Small intestine (tissue), 7 donors: ENCODE data around the gene CNRIP1. TPM values are rescaled to one million over a fixed set of nuclear protein-coding genes. Genes with fewer than 3 reads are reported as not detected.
"Not testable (repeated sequence)": the region's sequence is repeated elsewhere in the genome, so short reads cannot be mapped to it uniquely, and the experiment has no call there.

Experiments used
- DNase-seq, 2 donors: peaks; one replicate each; pipeline versions ENCODE4 v3.0.0 to v3.0.0-alpha.2; 2013
- FAIRE-seq: peaks from 2 replicates; lab custom pipeline; 2012; peaks lifted over from hg19 to GRCh38; lab: Jason Lieb, UNC
- H3K27ac ChIP-seq, 3 donors: one replicate each; pipeline ENCODE4 v1.5.1; 2013; ENCODE audit warnings: low read length in 2 of 3, mild to moderate bottlenecking in 2 of 3, control low read depth in 1 of 3, inconsistent platforms in 1 of 3, low read depth in 1 of 3, moderate library complexity in 1 of 3
- H3K27me3 ChIP-seq, 3 donors: one replicate each; pipeline ENCODE4 v1.6.1; 2013; ENCODE audit warnings: low read length in 3 of 3, inconsistent platforms in 1 of 3; ENCODE audit not compliant: control insufficient read depth in 3 of 3, insufficient read depth in 3 of 3
- H3K36me3 ChIP-seq, 3 donors: one replicate each; pipeline ENCODE4 v1.6.1; 2013; ENCODE audit warnings: low read length in 3 of 3, inconsistent platforms in 1 of 3, low read depth in 1 of 3, mild to moderate bottlenecking in 1 of 3, moderate library complexity in 1 of 3; ENCODE audit not compliant: control insufficient read depth in 3 of 3, insufficient read depth in 2 of 3
- H3K4me1 ChIP-seq, 3 donors: one replicate each; pipeline ENCODE4 v1.6.1; 2013; ENCODE audit warnings: low read length in 2 of 3, inconsistent platforms in 1 of 3, low read depth in 1 of 3, mild to moderate bottlenecking in 1 of 3, moderate library complexity in 1 of 3; ENCODE audit not compliant: control insufficient read depth in 3 of 3, insufficient read depth in 2 of 3
- H3K4me3 ChIP-seq, 3 donors: one replicate each; pipeline ENCODE4 v1.5.1; 2013; ENCODE audit warnings: low read length in 3 of 3, control low read depth in 1 of 3, inconsistent platforms in 1 of 3, low read depth in 1 of 3, mild to moderate bottlenecking in 1 of 3, moderate library complexity in 1 of 3
- H3K9me3 ChIP-seq, 2 donors: one replicate each; pipeline ENCODE4 v1.6.1; 2013; ENCODE audit warnings: low read depth in 1 of 2, low read length in 1 of 2; ENCODE audit not compliant: control insufficient read depth in 2 of 2, insufficient read depth in 1 of 2
- whole genome bisulfite sequencing, 3 donors: extraction: QIAGEN DNeasy Blood & Tissue Kit; methylation state at CpG; one replicate each; pipeline ENCODE4 v1.1.7; 2013; 5-methylcytosine and 5-hydroxymethylcytosine counted together
- polyA plus RNA-seq, 4 donors: library from polyadenylated mRNA; stranded (reverse) in 3 of 4; unstranded in 1 of 4; fragments of 200-250 nt in 3 of 4; fragments of 120-200 nt in 1 of 4; gene quantifications; one replicate each; pipeline versions ENCODE4 v1.2.1 to v1.2.3, GENCODE V29; 2013
- donor health status: healthy with polysubstance abuse.
- donor health status: control.
- donor health status: control.
- donor health status: Bipolar disorder and iron deficiency.
- donor health status: healthy.

Gene CNRIP1
- polyA plus RNA-seq, 4 donors = 8.5 to 15.5 (median 9.2) TPM; not detected in 1

DNA sequence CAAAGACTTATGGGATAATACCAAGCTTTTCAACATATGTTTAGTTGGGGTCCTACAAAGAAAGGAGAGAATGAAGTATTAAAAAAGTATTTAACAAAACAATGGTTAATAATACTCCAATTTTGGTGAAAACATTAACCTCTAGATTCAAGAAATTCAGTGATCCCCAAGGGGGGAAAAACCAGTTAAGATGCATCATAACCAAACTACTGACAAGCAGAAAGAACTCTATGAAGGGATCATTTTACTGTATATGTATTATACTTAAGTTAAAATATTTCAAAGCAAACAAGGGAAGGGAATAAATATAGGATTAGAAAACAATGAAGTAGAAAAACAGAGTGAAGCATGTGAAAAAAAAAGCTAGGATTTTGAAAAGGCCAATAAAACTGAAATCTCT, 8.7 kb downstream of the CNRIP1 start:
- Histone ChIP-seq H3K27ac (no peak overlapping the region), H3K27me3 (peaks cover 0 to 6% (median 0%) of the 10 kb centered on the region in 3 donors), H3K9me3 (no peaks in the 10 kb centered on the region), H3K4me1 (no peaks in the 10 kb centered on the region), H3K4me3 (no peak overlapping the region), H3K36me3 (no peaks in the 10 kb centered on the region)
- FAIRE-seq = no peak
- DNase-seq = no peak

DNA sequence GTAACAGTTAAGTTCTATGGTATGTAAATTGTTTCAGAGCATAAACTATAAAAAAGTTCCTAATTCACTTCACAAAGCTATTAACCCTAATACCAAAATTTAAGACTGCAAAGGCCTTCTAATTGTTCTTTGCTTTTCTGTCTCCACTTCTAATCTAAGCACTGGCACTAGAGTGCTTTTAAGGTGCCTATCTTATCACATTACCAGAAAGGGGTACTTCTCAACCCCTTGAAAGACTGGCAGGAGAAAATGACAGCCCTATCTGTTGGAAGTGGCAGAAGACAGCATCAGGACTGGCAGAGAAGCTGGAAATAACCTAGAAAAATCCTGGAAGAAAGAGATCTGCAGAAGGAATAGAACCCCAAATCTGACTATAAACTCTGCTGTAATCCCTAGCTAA, 10.3 kb downstream of the CNRIP1 start:
- Histone ChIP-seq H3K27ac (no peak overlapping the region), H3K9me3 (no peaks in the 10 kb centered on the region), H3K36me3 (no peaks in the 10 kb centered on the region), H3K27me3 (peaks cover 0 to 5% (median 0%) of the 10 kb centered on the region in 3 donors), H3K4me3 (no peak overlapping the region), H3K4me1 (no peaks in the 10 kb centered on the region)
- DNase-seq = no peak
- FAIRE-seq = no peak

DNA sequence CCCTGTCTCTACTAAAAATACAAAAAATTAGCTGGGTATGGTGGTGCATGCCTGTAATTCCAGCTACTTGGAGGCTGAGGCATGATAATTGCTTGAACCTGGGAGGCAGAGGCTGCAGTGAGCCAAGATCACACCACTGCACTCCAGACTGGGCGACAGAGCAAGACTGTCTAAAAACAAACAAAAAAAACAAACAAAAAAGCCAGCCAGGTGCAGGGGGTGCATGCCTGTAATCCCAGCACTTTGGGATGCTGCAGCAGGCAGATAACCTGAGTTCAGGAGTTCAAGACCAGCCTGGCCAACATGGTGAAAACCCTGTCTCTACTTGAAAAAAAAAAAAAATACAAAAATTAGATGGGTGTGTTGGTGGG, 15.9 kb downstream of the CNRIP1 start:
- WGBS, 3 donors = 48 to 76% (median 69%) methylated on average over 1 of the region's 1 CpG
- not testable (repeated sequence) for H3K27ac ChIP-seq, H3K4me1 ChIP-seq, H3K9me3 ChIP-seq, H3K27me3 ChIP-seq, FAIRE-seq, H3K4me3 ChIP-seq, DNase-seq, H3K36me3 ChIP-seq

DNA sequence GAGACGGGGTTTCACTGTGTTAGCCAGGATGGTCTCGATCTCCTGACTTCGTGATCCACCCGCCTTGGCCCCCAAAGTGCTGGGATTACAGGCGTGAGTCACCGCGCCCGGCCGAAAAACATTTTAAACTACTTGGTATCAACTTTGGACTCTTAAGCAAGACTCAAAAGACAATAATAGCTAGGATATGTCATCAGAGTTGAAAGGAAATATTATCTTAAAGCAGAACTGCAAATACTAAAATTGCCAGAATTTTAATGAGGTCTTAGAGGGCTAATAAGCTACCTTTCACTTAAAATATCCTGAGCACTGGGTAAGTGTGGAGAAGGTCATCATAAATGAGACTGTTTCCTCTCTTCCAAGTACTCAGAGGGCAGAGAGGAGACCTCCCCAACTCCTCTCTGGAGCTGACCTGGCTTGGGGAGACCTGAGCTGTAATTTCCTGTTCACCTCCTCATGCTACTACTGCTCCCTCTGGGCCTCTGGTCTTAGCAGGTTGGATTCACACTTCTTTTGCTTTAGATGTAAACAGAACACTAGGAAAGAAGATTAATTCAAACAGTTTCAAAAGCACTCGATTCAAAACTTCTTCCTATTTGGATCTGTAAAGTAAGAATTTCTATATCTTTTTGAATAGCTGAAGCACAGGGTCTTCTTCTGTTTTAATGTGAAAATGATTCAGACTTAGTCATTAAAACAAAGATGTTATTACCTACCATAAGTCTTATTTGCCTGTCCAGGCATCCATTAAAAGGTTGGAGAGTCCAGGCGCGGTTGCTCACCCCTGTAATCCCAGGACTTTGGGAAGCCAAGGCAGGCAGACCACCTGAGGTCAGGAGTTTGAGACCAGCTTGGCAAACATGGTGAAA, 16.5 kb downstream of the CNRIP1 start:
- DNase-seq (no peak), FAIRE-seq (no peak)

DNA sequence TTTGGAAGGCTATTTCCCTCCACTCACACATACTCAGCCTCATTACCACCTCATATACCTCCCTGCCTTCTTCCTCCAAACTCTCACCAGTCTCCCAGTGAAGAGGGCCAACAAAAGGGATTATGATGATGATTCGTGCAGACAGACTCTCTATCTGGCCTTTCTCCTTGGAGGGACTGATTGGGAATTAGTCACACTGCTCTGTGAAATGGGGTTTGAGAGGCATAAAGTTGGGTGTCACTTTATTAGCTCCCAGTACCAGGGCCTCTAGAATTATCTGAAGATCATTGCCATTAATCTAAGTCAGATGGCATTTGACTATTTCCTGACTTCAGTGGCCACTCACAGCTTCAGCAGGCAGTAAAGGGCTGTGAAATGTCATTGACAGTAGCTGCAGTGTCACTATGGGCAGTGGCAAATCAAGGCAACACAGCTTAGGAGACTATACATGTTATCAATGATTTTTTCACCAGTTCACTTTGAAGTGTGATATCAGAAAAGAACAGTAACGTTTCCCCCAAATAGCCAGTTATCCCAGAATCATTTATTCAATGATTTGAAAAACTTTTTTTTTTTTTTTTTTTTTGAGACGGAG, 17.4 kb downstream of the CNRIP1 start:
- no peaks in the 10 kb centered on the region for H3K36me3 ChIP-seq
- H3K27ac ChIP-seq = no peak overlapping the region
- WGBS, 3 donors = 56 to 77% (median 62%) methylated on average over 2 to 3 of the region's 3 CpGs
- H3K27me3 ChIP-seq = peaks cover 0 to 1% (median 0%) of the 10 kb centered on the region in 3 donors
- H3K4me3 ChIP-seq = no peak overlapping the region
- no peak for FAIRE-seq
- no peaks in the 10 kb centered on the region for H3K9me3 ChIP-seq
- H3K4me1 ChIP-seq = no peaks in the 10 kb centered on the region
- no peak for DNase-seq

More for the DNA sequence above, 16.5 kb downstream of the CNRIP1 start:
- H3K4me1 ChIP-seq = no peaks in the 10 kb centered on the region
- no peak overlapping the region for H3K27ac ChIP-seq
- no peaks in the 10 kb centered on the region for H3K36me3 ChIP-seq
- WGBS, 3 donors = 79 to 85% (median 80%) methylated on average over 10 to 11 of the region's 12 CpGs
- H3K27me3 ChIP-seq = peaks cover 0 to 5% (median 0%) of the 10 kb centered on the region in 3 donors
- no peak overlapping the region for H3K4me3 ChIP-seq
- H3K9me3 ChIP-seq = no peaks in the 10 kb centered on the region

DNA sequence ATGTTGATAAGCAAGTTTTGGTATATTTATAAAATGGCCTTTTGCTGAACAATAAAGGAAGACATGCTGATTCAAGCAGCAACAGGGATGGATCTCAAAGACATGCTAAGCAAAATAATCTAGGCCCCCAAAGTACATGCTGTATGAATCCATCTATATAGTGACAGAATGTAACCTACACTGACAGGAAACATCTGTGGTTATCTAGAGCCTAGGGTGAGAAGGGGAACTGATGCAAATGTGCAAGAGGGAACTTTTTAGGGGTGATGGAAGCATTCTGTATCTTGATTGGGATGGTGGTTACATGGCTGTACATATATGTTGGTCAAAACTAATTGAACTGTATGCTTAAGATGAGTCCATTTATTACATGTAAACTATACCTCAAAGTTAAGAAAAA, 24.2 kb downstream of the CNRIP1 start:
- Histone ChIP-seq H3K4me1 (no peaks in the 10 kb centered on the region), H3K4me3 (no peak overlapping the region), H3K27me3 (no peaks in the 10 kb centered on the region), H3K9me3 (no peaks in the 10 kb centered on the region), H3K27ac (no peak overlapping the region), H3K36me3 (no peaks in the 10 kb centered on the region)
- FAIRE-seq = no peak
- DNase-seq = no peak

DNA sequence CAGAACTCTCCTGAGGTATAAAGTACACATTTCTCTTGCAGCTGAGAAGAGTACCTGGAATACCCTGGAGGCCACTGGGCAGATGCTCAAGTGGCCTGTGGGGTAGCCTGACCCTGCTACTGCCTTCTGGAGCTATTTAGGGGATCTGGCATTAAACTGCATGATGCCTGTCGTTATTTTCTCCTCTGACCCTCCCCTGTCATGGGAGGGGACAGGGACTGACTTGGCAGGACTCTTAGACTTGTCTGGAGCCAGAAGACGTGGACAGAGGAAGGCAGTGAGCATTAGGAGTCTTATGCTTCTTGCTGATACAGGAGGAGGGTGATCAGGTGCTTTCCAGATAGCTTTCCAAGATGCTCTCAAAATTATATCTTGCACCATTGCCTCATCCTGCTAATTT, 24.8 kb downstream of the CNRIP1 start:
- DNase-seq (no peak), FAIRE-seq (no peak)
- Histone ChIP-seq H3K27me3 (no peaks in the 10 kb centered on the region), H3K27ac (no peak overlapping the region), H3K4me1 (no peaks in the 10 kb centered on the region), H3K9me3 (no peaks in the 10 kb centered on the region), H3K4me3 (no peak overlapping the region), H3K36me3 (no peaks in the 10 kb centered on the region)
- WGBS, 3 donors = 36 to 42% (median 37%) methylated on average over 2 of the region's 2 CpGs

DNA sequence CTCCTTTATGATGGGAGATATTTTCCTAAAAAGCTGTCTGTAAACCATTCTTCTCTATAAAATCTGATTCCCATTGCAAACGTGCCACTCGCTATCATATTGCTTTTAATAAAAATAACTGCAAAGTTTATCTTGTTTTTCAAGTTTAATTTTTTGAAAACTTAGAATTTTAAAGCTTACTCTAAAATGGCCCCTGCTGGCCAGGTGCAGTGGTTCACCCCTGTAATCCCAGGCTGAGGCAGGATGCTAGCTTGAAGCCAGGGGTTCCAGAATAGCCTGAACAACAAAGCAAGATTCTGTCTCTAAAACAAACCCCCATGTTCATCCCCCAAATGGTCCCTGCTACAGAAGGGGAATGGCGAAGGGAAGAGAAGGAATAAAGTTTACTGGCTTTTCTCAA, 25.6 kb downstream of the CNRIP1 start:
- 85 to 95% (median 91%) methylated on average over 3 of the region's 3 CpGs for WGBS, 3 donors
- FAIRE-seq = no peak

More for the DNA sequence above, 25.6 kb downstream of the CNRIP1 start:
- Histone ChIP-seq H3K36me3 (no peaks in the 10 kb centered on the region), H3K4me3 (no peak overlapping the region), H3K27me3 (no peaks in the 10 kb centered on the region), H3K9me3 (no peaks in the 10 kb centered on the region), H3K27ac (no peak overlapping the region), H3K4me1 (no peaks in the 10 kb centered on the region)
- no peak for DNase-seq
